K562 (cell line): ENCODE results near the gene NUP205. TPM values are rescaled to one million over a fixed set of nuclear protein-coding genes. Genes with fewer than 3 reads are reported as not detected.

ENCODE experiments used
- C11orf30 ChIP-seq: fragments of 450-650 bp; IDR thresholded peaks from 2 replicates; pipeline ENCODE4 v1.6.1; 2016; ENCODE audit warnings: low read depth, mild to moderate bottlenecking
- CBX5 ChIP-seq: IDR thresholded peaks from 2 replicates; pipeline ENCODE4 v1.6.1; 2014; ENCODE audit warnings: low read depth, borderline replicate concordance
- DIDO1 ChIP-seq: fragments of 450-650 bp; IDR thresholded peaks from 2 replicates; pipeline ENCODE4 v1.6.1; 2016; ENCODE audit warnings: low read depth, missing biosample characterization, missing genetic modification characterization
- ETS2 ChIP-seq: IDR thresholded peaks from 2 replicates; pipeline ENCODE4 v1.6.1; 2016; ENCODE audit warnings: borderline replicate concordance, missing genetic modification characterization, mild to moderate bottlenecking, moderate library complexity, missing compliant biosample characterization; ENCODE audit not compliant: poor library complexity, severe bottlenecking
- ETV5 ChIP-seq: sonication (generic); formaldehyde crosslinking; IDR thresholded peaks from 2 replicates; pipeline ENCODE4 v1.4.0; 2020; ENCODE audit warnings: low read depth, mild to moderate bottlenecking, missing genetic modification reagents
- EWSR1 ChIP-seq: fragments of 450-650 bp; IDR thresholded peaks from 2 replicates; pipeline ENCODE4 v1.6.1; 2018; ENCODE audit warnings: borderline replicate concordance, mild to moderate bottlenecking, low read depth, moderate library complexity; ENCODE audit not compliant: partially characterized antibody
- FOS ChIP-seq: IDR thresholded peaks from 3 replicates; pipeline ENCODE4 v1.6.1; 2011; ENCODE audit not compliant: insufficient read length; ENCODE audit errors: extremely low read depth
- NR4A1 ChIP-seq, 2 experiments: fragments of 250-450 bp in 1 of 2; fragments of 450-650 bp in 1 of 2; sonication (Bioruptor Pico) in 1 of 2; IDR thresholded peaks; 2 replicates each; pipeline versions ENCODE4 v1.4.0 to v1.6.1; 2016 to 2020; ENCODE audit warnings: mild to moderate bottlenecking in 2 of 2, missing compliant biosample characterization in 1 of 2, missing genetic modification characterization in 1 of 2, moderate library complexity in 1 of 2
- NRF1 ChIP-seq, 2 experiments: fragments of 450-650 bp; IDR thresholded peaks in 1 of 2; conservative IDR thresholded peaks in 1 of 2; 2 replicates each; pipeline ENCODE4 v1.6.1; 2014; ENCODE audit warnings: mild to moderate bottlenecking in 2 of 2
- PHTF2 ChIP-seq: fragments of 250-450 bp; sonication (Bioruptor Pico); IDR thresholded peaks from 2 replicates; pipeline ENCODE4 v1.5.0; 2021; ENCODE audit warnings: mild to moderate bottlenecking
- POLR2A ChIP-seq: fragments of 450-650 bp; conservative IDR thresholded peaks from 2 replicates; pipeline ENCODE4 v1.6.1; 2016
- SIX5 ChIP-seq, 2 experiments: IDR thresholded peaks; 2 replicates each; pipeline ENCODE4 v1.6.1; 2011; ENCODE audit warnings: low read length in 2 of 2, borderline replicate concordance in 1 of 2, low read depth in 1 of 2, mild to moderate bottlenecking in 1 of 2, moderate library complexity in 1 of 2; ENCODE audit not compliant: insufficient read depth in 1 of 2
- SOX6 ChIP-seq: fragments of 450-650 bp; IDR thresholded peaks from 2 replicates; pipeline ENCODE4 v1.6.1; 2014; ENCODE audit warnings: mild to moderate bottlenecking
- SP2 ChIP-seq: IDR thresholded peaks from 2 replicates; pipeline ENCODE4 v1.6.1; 2011; ENCODE audit warnings: mild to moderate bottlenecking, low read depth, low read length, moderate library complexity; ENCODE audit not compliant: poor library complexity, severe bottlenecking; ENCODE audit errors: extremely low read depth
- ZBTB8A ChIP-seq: fragments of 450-650 bp; IDR thresholded peaks from 2 replicates; pipeline ENCODE4 v1.6.1; 2018; ENCODE audit warnings: mild to moderate bottlenecking, moderate library complexity; ENCODE audit not compliant: partially characterized antibody
- ZNF232 ChIP-seq: sonication (generic); formaldehyde crosslinking; IDR thresholded peaks from 2 replicates; pipeline ENCODE4 v1.8.0; 2022; ENCODE audit warnings: mild to moderate bottlenecking, missing genetic modification reagents
- ZNF311 ChIP-seq: fragments of 250-450 bp; sonication (Bioruptor Pico); IDR thresholded peaks from 2 replicates; pipeline ENCODE4 v1.4.0; 2020; ENCODE audit warnings: mild to moderate bottlenecking, moderate library complexity
- ZNF586 ChIP-seq: fragments of 450-650 bp; formaldehyde crosslinking; conservative IDR thresholded peaks from 2 replicates; pipeline ENCODE4 v1.4.0; 2020; ENCODE audit warnings: mild to moderate bottlenecking, moderate library complexity
- ZZZ3 ChIP-seq: fragments of 450-650 bp; IDR thresholded peaks from 2 replicates; pipeline ENCODE4 v1.6.1; 2016; ENCODE audit warnings: antibody characterized with exemption, mild to moderate bottlenecking, moderate library complexity
- polyA plus RNA-seq, 8 experiments: library from polyadenylated mRNA; depleted of rRNA in 4 of 8; stranded (reverse) in 5 of 8; unstranded in 3 of 8; fragments of >200 nt; fragmentation: Nextera tagmentation in 2 of 8; fragmentation: Illumina TruSeq in 1 of 8; extraction: Ambion mirVana in 2 of 8; extraction: Trizol in 1 of 8; gene quantifications; 2 replicates each; pipeline versions ENCODE4 v1.2.1 to v1.2.3, GENCODE V29; 2011 to 2014; ENCODE audit warnings: inconsistent platforms in 1 of 8, missing spikeins in 1 of 8
- total RNA-seq, 7 experiments: library from RNA; depleted of rRNA in 6 of 7; stranded (reverse); fragments of >200 nt in 6 of 7; fragmentation: Illumina TruSeq in 2 of 7; extraction: Trizol in 2 of 7; gene quantifications; 2 replicates each; pipeline versions ENCODE4 v1.2.1 to v1.2.3, GENCODE V29; 2011 to 2021; ENCODE audit warnings: low replicate concordance in 1 of 7
- TF ChIP-seq, protein P1 (sequence below): IDR thresholded peaks from 3 replicates; pipeline ENCODE4 v1.6.1; 2011; ENCODE audit warnings: borderline replicate concordance, mild to moderate bottlenecking; ENCODE audit not compliant: insufficient read length, insufficient read depth
- TF ChIP-seq, protein P2 (sequence below): sonication (generic); formaldehyde crosslinking; IDR thresholded peaks from 2 replicates; pipeline ENCODE4 v1.8.1; 2023; ENCODE audit warnings: mild to moderate bottlenecking, missing genetic modification reagents
- TF ChIP-seq, protein P3 (sequence below): sonication (generic); formaldehyde crosslinking; IDR thresholded peaks from 2 replicates; pipeline ENCODE4 v1.8.0; 2022; ENCODE audit warnings: missing genetic modification reagents, mild to moderate bottlenecking, borderline replicate concordance
- TF ChIP-seq, protein P4 (sequence below): sonication (generic); formaldehyde crosslinking; IDR thresholded peaks from 2 replicates; pipeline ENCODE4 v1.8.1; 2022; ENCODE audit warnings: missing genetic modification reagents

The NUP205 gene
- total and polyA plus RNA-seq, 9 of the 15 experiments (the other 6 are each of a cell fraction or from before 2014, with no cell fraction given), result 101 to 282 (median 193) TPM

DNA sequence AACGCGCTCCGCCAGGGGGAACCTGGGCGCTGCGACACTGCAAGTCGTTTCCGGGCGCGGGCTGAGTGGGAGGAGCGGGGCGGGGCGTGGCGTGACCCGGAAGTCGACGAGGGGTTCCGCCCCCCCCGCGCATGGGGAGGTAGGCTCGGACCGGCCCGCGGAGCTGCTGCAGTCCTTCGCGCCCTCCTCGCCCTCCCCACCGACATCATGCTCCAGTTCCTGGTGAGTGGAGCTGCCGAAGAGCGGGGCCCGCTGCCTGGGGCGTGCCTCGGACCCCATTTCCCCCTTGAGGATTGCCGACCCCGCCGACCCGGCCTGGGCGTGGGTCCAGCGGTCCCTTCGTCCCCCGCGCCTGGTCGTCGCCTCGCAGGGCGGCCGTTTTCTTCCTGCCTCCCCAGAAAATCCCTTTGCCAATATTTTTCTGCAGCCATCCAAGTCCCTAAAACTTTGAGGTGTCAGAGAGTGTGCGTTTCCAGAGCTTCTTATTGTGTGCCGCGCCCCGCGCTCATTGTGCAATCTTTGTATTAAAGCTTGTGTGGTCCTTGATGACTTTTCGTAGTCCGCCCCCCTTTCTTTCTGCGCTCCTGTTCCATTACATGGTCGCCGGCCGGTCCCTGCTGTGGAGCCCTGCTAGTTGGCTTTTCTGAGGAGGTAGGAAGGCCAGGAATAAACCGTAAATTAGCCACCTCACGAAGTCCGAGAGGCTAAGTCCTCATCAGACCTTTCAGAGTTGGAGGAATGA, 104.8 kb downstream of the NUP205 start, which contains the start of gene STMP1 (continued):
- TF ChIP-seq ZNF586 (CRISPR knock-in tag) (no peak), ZNF232 (CRISPR knock-in tag) (peak; percentile 94), ETS2 (tag) (no peak), ZZZ3 (no peak), C11orf30 (peak; percentile 78), SOX6 (peak; percentile 77), DIDO1 (tag) (peak; percentile 71; the same call in 1 of the 2 replicates), EWSR1 (no peak), CBX5 (peak; percentile 75; the same call in 1 of the 2 replicates), ZNF311 (no peak), SP2 (peak; percentile 21), NRF1 (conservative IDR thresholded peaks at IDR 0.05 in 1 of 2, IDR thresholded peaks at IDR 0.05 in 1 of 2) (peak; percentile 78 to 85), POLR2A (peak; percentile 99), FOS (no peak), SIX5 (IDR thresholded peaks at IDR 0.05; ENCODE audit: borderline replicate concordance in 1 of 2, insufficient read depth in 1 of 2, low read depth in 1 of 2, low read length in 2 of 2) (peak in 1 of 2 experiments; percentile 2; a peak in 1 of 4 replicates), PHTF2 (no peak; the same call in 1 of the 2 replicates), ETV5 (CRISPR knock-in tag) (peak; percentile 96), ZBTB8A (no peak), NR4A1 (CRISPR knock-in tag; IDR thresholded peaks at IDR 0.05) (no peak), NR4A1 (tag; IDR thresholded peaks at IDR 0.05) (no peak)
- TF ChIP-seq, protein P1, sequence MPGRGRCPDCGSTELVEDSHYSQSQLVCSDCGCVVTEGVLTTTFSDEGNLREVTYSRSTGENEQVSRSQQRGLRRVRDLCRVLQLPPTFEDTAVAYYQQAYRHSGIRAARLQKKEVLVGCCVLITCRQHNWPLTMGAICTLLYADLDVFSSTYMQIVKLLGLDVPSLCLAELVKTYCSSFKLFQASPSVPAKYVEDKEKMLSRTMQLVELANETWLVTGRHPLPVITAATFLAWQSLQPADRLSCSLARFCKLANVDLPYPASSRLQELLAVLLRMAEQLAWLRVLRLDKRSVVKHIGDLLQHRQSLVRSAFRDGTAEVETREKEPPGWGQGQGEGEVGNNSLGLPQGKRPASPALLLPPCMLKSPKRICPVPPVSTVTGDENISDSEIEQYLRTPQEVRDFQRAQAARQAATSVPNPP, result no peak
- TF ChIP-seq, protein P2, sequence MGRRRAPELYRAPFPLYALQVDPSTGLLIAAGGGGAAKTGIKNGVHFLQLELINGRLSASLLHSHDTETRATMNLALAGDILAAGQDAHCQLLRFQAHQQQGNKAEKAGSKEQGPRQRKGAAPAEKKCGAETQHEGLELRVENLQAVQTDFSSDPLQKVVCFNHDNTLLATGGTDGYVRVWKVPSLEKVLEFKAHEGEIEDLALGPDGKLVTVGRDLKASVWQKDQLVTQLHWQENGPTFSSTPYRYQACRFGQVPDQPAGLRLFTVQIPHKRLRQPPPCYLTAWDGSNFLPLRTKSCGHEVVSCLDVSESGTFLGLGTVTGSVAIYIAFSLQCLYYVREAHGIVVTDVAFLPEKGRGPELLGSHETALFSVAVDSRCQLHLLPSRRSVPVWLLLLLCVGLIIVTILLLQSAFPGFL, result no peak
- TF ChIP-seq, protein P3, sequence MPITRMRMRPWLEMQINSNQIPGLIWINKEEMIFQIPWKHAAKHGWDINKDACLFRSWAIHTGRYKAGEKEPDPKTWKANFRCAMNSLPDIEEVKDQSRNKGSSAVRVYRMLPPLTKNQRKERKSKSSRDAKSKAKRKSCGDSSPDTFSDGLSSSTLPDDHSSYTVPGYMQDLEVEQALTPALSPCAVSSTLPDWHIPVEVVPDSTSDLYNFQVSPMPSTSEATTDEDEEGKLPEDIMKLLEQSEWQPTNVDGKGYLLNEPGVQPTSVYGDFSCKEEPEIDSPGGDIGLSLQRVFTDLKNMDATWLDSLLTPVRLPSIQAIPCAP, result peak; percentile 93
- TF ChIP-seq, protein P4, sequence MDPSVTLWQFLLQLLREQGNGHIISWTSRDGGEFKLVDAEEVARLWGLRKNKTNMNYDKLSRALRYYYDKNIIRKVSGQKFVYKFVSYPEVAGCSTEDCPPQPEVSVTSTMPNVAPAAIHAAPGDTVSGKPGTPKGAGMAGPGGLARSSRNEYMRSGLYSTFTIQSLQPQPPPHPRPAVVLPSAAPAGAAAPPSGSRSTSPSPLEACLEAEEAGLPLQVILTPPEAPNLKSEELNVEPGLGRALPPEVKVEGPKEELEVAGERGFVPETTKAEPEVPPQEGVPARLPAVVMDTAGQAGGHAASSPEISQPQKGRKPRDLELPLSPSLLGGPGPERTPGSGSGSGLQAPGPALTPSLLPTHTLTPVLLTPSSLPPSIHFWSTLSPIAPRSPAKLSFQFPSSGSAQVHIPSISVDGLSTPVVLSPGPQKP (CRISPR knock-in tag), result no peak
